ENCODE measurements around the gene CNTN6.
"Not testable (repeated sequence)": the region's sequence is repeated elsewhere in the genome, so short reads cannot be mapped to it uniquely, and the experiment has no call there.

Gene CNTN6

GRCh38 chr3:1292571-1293071 lies 199.8 kb downstream of the CNTN6 start:
- DNase-seq = no peak

GRCh38 chr3:1294586-1294985 lies 201.8 kb downstream of the CNTN6 start:
- DNase-seq = no peak

- DNase-seq = no peak
Observed at GRCh38 chr3:1318296-1319005, 225.6 kb downstream of the CNTN6 start.

GRCh38 chr3:1326546-1326945 lies 233.7 kb downstream of the CNTN6 start:
- no peak for DNase-seq

- no peak for DNase-seq
Observed at GRCh38 chr3:1330107-1330506, 237.3 kb downstream of the CNTN6 start.

- no peak for DNase-seq
Observed at GRCh38 chr3:1346386-1346785, 253.6 kb downstream of the CNTN6 start.

- no peak for DNase-seq
Observed at GRCh38 chr3:1348547-1348946, 255.7 kb downstream of the CNTN6 start.

GRCh38 chr3:1350885-1351284 lies 258.1 kb downstream of the CNTN6 start:
- no peak for DNase-seq

- DNase-seq = no peak
Observed at GRCh38 chr3:1355691-1356090, 262.9 kb downstream of the CNTN6 start.

- DNase-seq = no peak
Observed at GRCh38 chr3:1356101-1356500, 263.3 kb downstream of the CNTN6 start.

GRCh38 chr3:1365528-1365927 lies 272.7 kb downstream of the CNTN6 start:
- no peak for DNase-seq

- no peak for DNase-seq
Observed at GRCh38 chr3:1374471-1374870, 281.6 kb downstream of the CNTN6 start.

- no peak for DNase-seq
Observed at GRCh38 chr3:1375145-1375544, 282.3 kb downstream of the CNTN6 start.

GRCh38 chr3:1380926-1381646 lies 288.3 kb downstream of the CNTN6 start:
- DNase-seq = no peak

GRCh38 chr3:1381647-1382036 lies 288.8 kb downstream of the CNTN6 start:
- no peak for DNase-seq

- DNase-seq = not testable (repeated sequence)
Observed at GRCh38 chr3:1387396-1387905, 294.6 kb downstream of the CNTN6 start.

GRCh38 chr3:1394188-1394587 lies 301.4 kb downstream of the CNTN6 start:
- no peak for DNase-seq

- DNase-seq = no peak
Observed at GRCh38 chr3:1400571-1400970, 307.7 kb downstream of the CNTN6 start.

- DNase-seq = no peak
Observed at GRCh38 chr3:1404270-1404962, 311.6 kb downstream of the CNTN6 start.

GRCh38 chr3:1406250-1406649 lies 313.4 kb downstream of the CNTN6 start:
- DNase-seq = no peak

GRCh38 chr3:1421577-1421976 lies 328.8 kb downstream of the CNTN6 start:
- no peak for DNase-seq

GRCh38 chr3:1423566-1424089 lies 330.8 kb downstream of the CNTN6 start:
- no peak for DNase-seq

- no peak for DNase-seq
Observed at GRCh38 chr3:1439395-1439794, 346.6 kb downstream of the CNTN6 start.

Measured in CD4-positive, alpha-beta T cell treated with Interferon gamma for 1 hour (primary cell).